Neutrophil (primary cell): ENCODE data around the gene FGF23.

Source experiments
- H3K27ac ChIP-seq: fragments of 200-600 bp; sonication (generic); 2 replicates; pipeline ENCODE4 v1.5.1; 2016; ENCODE audit warnings: mild to moderate bottlenecking, moderate library complexity
- H3K27me3 ChIP-seq: fragments of 200-600 bp; sonication (generic); 2 replicates; pipeline ENCODE4 v1.6.0; 2016; ENCODE audit warnings: mild to moderate bottlenecking
- H3K36me3 ChIP-seq: fragments of 200-600 bp; sonication (generic); 2 replicates; pipeline ENCODE4 v1.5.1; 2017
- H3K4me1 ChIP-seq, 2 experiments: fragments of 200-600 bp in 1 of 2; sonication (generic) in 1 of 2; 1 replicate in 1 of 2; 2 replicates in 1 of 2; pipeline versions ENCODE4 v1.5.1 to v1.6.1; 2013 to 2016; ENCODE audit warnings: low read depth in 1 of 2, low read length in 1 of 2, mild to moderate bottlenecking in 1 of 2, moderate library complexity in 1 of 2; ENCODE audit not compliant: control insufficient read depth in 1 of 2, insufficient read depth in 1 of 2
- H3K4me3 ChIP-seq, 2 experiments: fragments of 200-600 bp in 1 of 2; sonication (generic) in 1 of 2; 1 replicate in 1 of 2; 2 replicates in 1 of 2; pipeline ENCODE4 v1.5.1; 2013 to 2016; ENCODE audit warnings: low read depth in 1 of 2, low read length in 1 of 2, mild to moderate bottlenecking in 1 of 2, moderate library complexity in 1 of 2
- H3K9me3 ChIP-seq: fragments of 200-600 bp; sonication (generic); 2 replicates; pipeline ENCODE4 v1.5.1; 2016
- TF ChIP-seq, protein P1 (sequence below): fragments of 200-600 bp; sonication (generic); IDR thresholded peaks from 2 replicates; pipeline ENCODE4 v1.5.1; 2016; ENCODE audit warnings: antibody characterized with exemption

FGF23 gene

DNA sequence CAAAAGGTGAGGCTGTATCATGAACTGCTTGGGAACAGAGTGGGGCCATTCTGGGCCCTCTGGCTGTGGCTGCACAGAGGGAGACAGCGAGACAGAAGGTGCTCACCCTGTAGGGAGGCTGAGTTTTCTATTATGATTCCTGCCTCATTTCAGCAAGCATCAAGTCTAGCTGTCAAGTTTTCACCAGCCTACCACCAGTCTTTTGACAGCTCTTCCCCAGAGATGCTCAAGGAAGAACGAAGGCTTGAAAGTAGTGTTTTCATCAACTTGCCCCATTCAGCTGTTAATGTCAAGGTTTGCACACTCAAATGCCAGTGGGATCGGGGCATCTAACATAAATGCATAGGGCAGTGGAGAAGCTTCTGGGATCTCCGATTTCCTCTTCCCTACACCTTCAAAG lies 10.0 kb downstream of the FGF23 start:
- Histone ChIP-seq H3K4me1 (no peaks in the 10 kb centered on the region), H3K27me3 (peaks cover 69% of the 10 kb centered on the region), H3K27ac (no peak overlapping the region)

DNA sequence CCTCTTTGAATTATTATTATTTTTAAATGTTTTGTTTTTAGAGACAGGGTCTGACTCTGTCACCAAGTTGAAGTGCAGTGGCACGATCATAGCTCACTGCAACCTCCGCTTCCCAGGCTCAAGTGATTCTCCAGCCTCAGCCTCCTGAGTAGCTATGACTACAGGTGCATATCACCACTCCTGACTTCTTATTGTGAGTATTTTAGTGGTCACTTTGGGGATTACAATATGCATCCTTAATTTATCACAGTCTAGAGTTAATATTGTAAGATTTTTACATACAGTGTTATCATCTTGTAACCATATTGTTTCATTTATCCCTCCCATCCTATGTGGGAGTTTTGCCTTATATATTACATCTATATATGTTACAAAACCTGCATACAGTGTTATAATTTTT lies 13.4 kb downstream of the FGF23 start:
- H3K27ac ChIP-seq, result no peak overlapping the region

More for the DNA sequence above, 10.0 kb downstream of the FGF23 start:
- Histone ChIP-seq H3K36me3 (no peaks in the 10 kb centered on the region), H3K4me3 (no peak overlapping the region), H3K9me3 (no peaks in the 10 kb centered on the region)
- TF ChIP-seq, protein P1, sequence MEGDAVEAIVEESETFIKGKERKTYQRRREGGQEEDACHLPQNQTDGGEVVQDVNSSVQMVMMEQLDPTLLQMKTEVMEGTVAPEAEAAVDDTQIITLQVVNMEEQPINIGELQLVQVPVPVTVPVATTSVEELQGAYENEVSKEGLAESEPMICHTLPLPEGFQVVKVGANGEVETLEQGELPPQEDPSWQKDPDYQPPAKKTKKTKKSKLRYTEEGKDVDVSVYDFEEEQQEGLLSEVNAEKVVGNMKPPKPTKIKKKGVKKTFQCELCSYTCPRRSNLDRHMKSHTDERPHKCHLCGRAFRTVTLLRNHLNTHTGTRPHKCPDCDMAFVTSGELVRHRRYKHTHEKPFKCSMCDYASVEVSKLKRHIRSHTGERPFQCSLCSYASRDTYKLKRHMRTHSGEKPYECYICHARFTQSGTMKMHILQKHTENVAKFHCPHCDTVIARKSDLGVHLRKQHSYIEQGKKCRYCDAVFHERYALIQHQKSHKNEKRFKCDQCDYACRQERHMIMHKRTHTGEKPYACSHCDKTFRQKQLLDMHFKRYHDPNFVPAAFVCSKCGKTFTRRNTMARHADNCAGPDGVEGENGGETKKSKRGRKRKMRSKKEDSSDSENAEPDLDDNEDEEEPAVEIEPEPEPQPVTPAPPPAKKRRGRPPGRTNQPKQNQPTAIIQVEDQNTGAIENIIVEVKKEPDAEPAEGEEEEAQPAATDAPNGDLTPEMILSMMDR, result no peak

DNA sequence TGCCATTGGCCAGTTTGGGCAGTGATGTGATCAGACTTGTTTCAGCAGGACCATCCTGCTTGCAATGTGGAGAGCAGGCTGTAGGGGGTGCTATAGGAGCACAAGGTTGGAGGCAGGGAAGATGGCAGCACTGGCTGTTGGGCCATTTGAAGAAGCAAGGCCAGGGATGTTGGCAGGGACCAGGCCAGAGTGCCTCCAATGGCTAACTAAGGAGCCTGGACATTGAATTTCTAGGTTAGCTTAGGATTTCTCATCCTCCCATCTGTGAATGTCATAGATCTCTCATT lies 23.5 kb downstream of the FGF23 start:
- Histone ChIP-seq H3K36me3 (peaks cover 26% of the 10 kb centered on the region), H3K27me3 (peaks cover 3% of the 10 kb centered on the region), H3K4me3 (no peak overlapping the region), H3K4me1 (no peaks in the 10 kb centered on the region), H3K27ac (no peak overlapping the region), H3K9me3 (no peaks in the 10 kb centered on the region)
- TF ChIP-seq, protein P1, result peak; percentile 59

More for the DNA sequence above, 13.4 kb downstream of the FGF23 start:
- H3K9me3 ChIP-seq, result no peaks in the 10 kb centered on the region
- H3K27me3 ChIP-seq, result peaks cover 76% of the 10 kb centered on the region
- no peaks in the 10 kb centered on the region for H3K4me1 ChIP-seq
- no peak overlapping the region for H3K4me3 ChIP-seq
- no peaks in the 10 kb centered on the region for H3K36me3 ChIP-seq
- TF ChIP-seq, protein P1, result no peak

DNA sequence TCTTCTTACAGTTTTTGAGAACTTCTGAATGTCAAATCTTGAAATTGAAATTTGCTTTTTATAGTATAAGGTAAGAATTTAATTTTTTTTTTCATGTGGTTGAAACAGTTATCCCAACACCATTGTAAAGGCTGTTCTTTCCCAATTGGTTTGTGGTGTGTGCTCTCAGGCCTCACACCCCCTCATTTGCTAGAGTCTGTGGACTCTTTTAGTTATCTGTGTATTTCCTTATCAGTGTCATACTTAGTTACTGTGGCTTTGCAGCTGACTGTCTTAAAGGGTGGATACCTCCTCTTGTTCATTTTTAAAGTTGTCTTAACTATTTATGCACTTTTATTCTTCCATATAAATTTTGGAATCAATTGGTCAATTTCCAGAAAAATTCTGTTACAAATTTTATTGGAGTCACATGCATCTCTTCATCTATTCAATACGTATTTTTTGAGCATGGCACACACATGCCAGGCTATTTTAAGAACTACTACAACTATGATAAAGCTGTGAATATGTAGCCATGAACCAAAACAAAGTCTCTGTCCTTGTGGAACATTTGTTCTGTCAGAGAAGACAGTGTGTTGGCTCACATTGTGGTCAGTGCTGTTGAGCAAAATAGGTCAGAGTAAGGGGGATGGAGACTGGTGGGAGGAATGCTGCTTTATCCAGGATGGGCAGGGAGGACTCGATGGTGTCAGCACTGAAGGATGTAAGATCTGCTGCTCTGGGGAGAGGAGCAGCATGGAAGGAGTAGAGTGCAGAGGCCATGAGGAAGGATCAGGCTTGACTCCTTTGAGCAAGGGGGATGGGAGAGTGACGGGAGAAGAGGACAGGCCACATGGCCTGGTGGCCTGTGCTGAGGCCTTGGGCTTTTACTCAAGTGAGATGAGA lies 24.1 kb downstream of the FGF23 start:
- peaks cover 26% of the 10 kb centered on the region for H3K36me3 ChIP-seq
- no peak overlapping the region for H3K27ac ChIP-seq
- no peaks in the 10 kb centered on the region for H3K27me3 ChIP-seq
- TF ChIP-seq, protein P1, result no peak
- no peaks in the 10 kb centered on the region for H3K4me1 ChIP-seq
- no peak overlapping the region for H3K4me3 ChIP-seq
- H3K9me3 ChIP-seq, result no peaks in the 10 kb centered on the region

DNA sequence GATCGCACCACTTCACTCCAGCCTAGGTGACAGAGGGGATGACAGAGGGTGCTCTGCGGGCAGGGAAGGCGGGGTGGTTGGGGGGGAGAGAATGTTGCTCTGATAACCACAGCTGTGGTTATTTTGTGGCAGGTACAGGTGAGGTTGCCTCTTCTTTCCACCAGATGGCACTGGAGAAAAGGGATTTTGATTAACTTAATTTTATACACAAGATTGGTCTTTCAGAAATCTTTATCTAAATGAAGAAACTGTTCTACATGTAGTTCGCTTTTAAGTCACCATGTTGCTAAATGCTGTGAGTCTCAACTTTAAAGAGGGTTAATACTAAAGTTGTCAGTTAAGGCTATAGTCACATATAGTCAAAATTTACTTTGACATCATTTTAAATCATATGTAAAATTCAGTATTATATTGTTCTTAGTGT lies 25.7 kb downstream of the FGF23 start:
- no peaks in the 10 kb centered on the region for H3K4me1 ChIP-seq
- no peak overlapping the region for H3K27ac ChIP-seq
- H3K9me3 ChIP-seq, result no peaks in the 10 kb centered on the region
- no peaks in the 10 kb centered on the region for H3K27me3 ChIP-seq
- no peak overlapping the region for H3K4me3 ChIP-seq
- TF ChIP-seq, protein P1, result no peak
- peaks cover 26% of the 10 kb centered on the region for H3K36me3 ChIP-seq
